Calu3 (cell line): ENCODE results near the gene HMX1. TPM values are rescaled to one million over a fixed set of nuclear protein-coding genes. Genes with fewer than 3 reads are reported as not detected.

Experiments
- BruUV-seq: library from RNA; stranded (reverse); fragments of 400-500 nt; replicated peaks from 2 replicates; lab custom pipeline; 2021; lab: Mats Ljungman, UMichigan
- CTCF ChIA-PET: fragments of 300-600 bp; sonication (Branson Sonifier 250); formaldehyde crosslinking; loops from one replicate; lab custom pipeline; 2022; ENCODE audit warnings: antibody characterized with exemption; lab: Charles Lee
- DNase-seq: peaks from one replicate; pipeline ENCODE4 v3.0.0; 2022
- H3K27ac Mint-ChIP-seq: one replicate; pipeline ENCODE4 v1.8.0; 2022; ENCODE audit warnings: mixed read lengths; ENCODE audit not compliant: unreplicated experiment
- H3K27me3 Mint-ChIP-seq: one replicate; pipeline ENCODE4 v1.8.0; 2022; ENCODE audit warnings: mixed read lengths; ENCODE audit not compliant: unreplicated experiment
- H3K36me3 Mint-ChIP-seq: one replicate; pipeline ENCODE4 v1.8.0; 2022; ENCODE audit warnings: mild to moderate bottlenecking, moderate library complexity, mixed read lengths; ENCODE audit not compliant: insufficient read depth, unreplicated experiment
- H3K4me1 Mint-ChIP-seq: one replicate; pipeline ENCODE4 v1.8.0; 2022; ENCODE audit warnings: mild to moderate bottlenecking, low read depth, mixed read lengths; ENCODE audit not compliant: unreplicated experiment
- H3K4me3 Mint-ChIP-seq: one replicate; pipeline ENCODE4 v1.8.0; 2022; ENCODE audit warnings: mild to moderate bottlenecking, low read depth, moderate library complexity, mixed read lengths; ENCODE audit not compliant: unreplicated experiment
- H3K9me3 Mint-ChIP-seq: one replicate; pipeline ENCODE4 v1.8.0; 2022; ENCODE audit warnings: low read depth, mixed read lengths; ENCODE audit not compliant: unreplicated experiment
- intact Hi-C: fragments of 100-400 bp; cut with micrococcal nuclease; formaldehyde crosslinking; loops from one replicate; pipeline ENCODE4 v1.10.0; 2022; ENCODE audit not compliant: unreplicated experiment
- total RNA-seq: library from RNA; stranded (reverse); gene quantifications from 2 replicates; pipeline ENCODE4 v1.2.3, GENCODE V29; 2022
- TF ChIP-seq, protein P1 (sequence below): fragments of 200-600 bp; IDR thresholded peaks from one replicate; pipeline ENCODE4 v1.8.0; 2022; ENCODE audit warnings: antibody characterized with exemption; ENCODE audit not compliant: unreplicated experiment

HMX1 gene
- total RNA-seq, 1 experiment from 2014 or later = not detected

DNA sequence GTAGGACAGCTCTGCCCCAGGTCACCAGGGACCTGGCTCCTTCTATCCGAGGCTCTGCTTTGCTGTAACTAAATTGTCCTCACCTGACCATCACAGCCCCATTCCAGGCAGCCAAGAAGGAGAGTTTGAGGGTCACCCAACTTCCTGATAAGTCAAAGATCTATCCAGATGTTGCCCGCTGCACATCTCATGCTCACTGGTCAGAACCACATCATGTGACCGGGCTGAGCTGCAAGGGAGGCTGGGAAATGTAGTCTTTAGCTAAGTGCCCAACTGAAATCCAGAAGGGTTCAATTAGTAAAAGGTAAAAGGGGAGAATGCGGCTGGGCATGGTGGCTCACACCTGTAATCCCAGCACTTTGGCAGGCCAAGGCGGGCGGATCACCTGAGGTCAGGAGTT is 18.4 kb downstream of the HMX1 start:
- TF ChIP-seq, protein P1, sequence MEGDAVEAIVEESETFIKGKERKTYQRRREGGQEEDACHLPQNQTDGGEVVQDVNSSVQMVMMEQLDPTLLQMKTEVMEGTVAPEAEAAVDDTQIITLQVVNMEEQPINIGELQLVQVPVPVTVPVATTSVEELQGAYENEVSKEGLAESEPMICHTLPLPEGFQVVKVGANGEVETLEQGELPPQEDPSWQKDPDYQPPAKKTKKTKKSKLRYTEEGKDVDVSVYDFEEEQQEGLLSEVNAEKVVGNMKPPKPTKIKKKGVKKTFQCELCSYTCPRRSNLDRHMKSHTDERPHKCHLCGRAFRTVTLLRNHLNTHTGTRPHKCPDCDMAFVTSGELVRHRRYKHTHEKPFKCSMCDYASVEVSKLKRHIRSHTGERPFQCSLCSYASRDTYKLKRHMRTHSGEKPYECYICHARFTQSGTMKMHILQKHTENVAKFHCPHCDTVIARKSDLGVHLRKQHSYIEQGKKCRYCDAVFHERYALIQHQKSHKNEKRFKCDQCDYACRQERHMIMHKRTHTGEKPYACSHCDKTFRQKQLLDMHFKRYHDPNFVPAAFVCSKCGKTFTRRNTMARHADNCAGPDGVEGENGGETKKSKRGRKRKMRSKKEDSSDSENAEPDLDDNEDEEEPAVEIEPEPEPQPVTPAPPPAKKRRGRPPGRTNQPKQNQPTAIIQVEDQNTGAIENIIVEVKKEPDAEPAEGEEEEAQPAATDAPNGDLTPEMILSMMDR = no peak
- intact Hi-C loops = no loop called here
- no peaks in the 10 kb centered on the region for H3K36me3 Mint-ChIP-seq
- no peak for DNase-seq
- BruUV-seq = no TSS peak
- H3K27ac Mint-ChIP-seq = no peak overlapping the region
- H3K27me3 Mint-ChIP-seq = peaks cover 38% of the 10 kb centered on the region
- CTCF ChIA-PET = no interaction called here
- H3K9me3 Mint-ChIP-seq = no peaks in the 10 kb centered on the region
- no peak overlapping the region for H3K4me3 Mint-ChIP-seq
- no peaks in the 10 kb centered on the region for H3K4me1 Mint-ChIP-seq

GRCh38 chr4:8852118-8852704 is 19.4 kb downstream of the HMX1 start:
- H3K36me3 Mint-ChIP-seq = no peaks in the 10 kb centered on the region
- BruUV-seq = no TSS peak
- no peak overlapping the region for H3K27ac Mint-ChIP-seq
- CTCF ChIA-PET = no interaction called here
- DNase-seq = no peak
- H3K4me1 Mint-ChIP-seq = no peaks in the 10 kb centered on the region
- TF ChIP-seq, protein P1 = no peak
- intact Hi-C loops = no loop called here
- peaks cover 38% of the 10 kb centered on the region for H3K27me3 Mint-ChIP-seq
- no peak overlapping the region for H3K4me3 Mint-ChIP-seq
- no peaks in the 10 kb centered on the region for H3K9me3 Mint-ChIP-seq

GRCh38 chr4:8851321-8852117 is 20.1 kb downstream of the HMX1 start:
- intact Hi-C loops = no loop called here
- DNase-seq = no peak

GRCh38 chr4:8850830-8851188 is 20.8 kb downstream of the HMX1 start:
- TF ChIP-seq, protein P1 = no peak
- CTCF ChIA-PET = no interaction called here
- Mint-ChIP-seq H3K9me3 (no peaks in the 10 kb centered on the region), H3K27ac (no peak overlapping the region), H3K36me3 (no peaks in the 10 kb centered on the region), H3K27me3 (peaks cover 28% of the 10 kb centered on the region), H3K4me1 (no peaks in the 10 kb centered on the region), H3K4me3 (no peak overlapping the region)
- intact Hi-C loops = no loop called here
- no peak for DNase-seq
- BruUV-seq = no TSS peak

More at GRCh38 chr4:8851321-8852117, 20.1 kb downstream of the HMX1 start:
- Mint-ChIP-seq H3K36me3 (no peaks in the 10 kb centered on the region), H3K4me1 (no peaks in the 10 kb centered on the region), H3K9me3 (no peaks in the 10 kb centered on the region), H3K27me3 (peaks cover 35% of the 10 kb centered on the region), H3K4me3 (no peak overlapping the region), H3K27ac (no peak overlapping the region)
- TF ChIP-seq, protein P1 = no peak
- no TSS peak for BruUV-seq
- CTCF ChIA-PET = interaction anchor here (0.5 kb wide), 1 partner anchor 32 kb away, joined by 4 read pairs; no protein-coding TSS in a partner anchor
